Choroid plexus epithelial cell (primary cell): ENCODE measurements around the gene GOLGA2.

Source experiments
- DNase-seq: peaks from one replicate; pipeline ENCODE4 v3.0.0-alpha.2; 2010; ENCODE audit warnings: low read depth
- H3K4me3 ChIP-seq: 2 replicates; pipeline ENCODE4 v1.5.1; 2011; ENCODE audit warnings: low read depth, mild to moderate bottlenecking, control low read depth, low read length, moderate library complexity
- TF ChIP-seq, protein P1 (sequence below): conservative IDR thresholded peaks from 2 replicates; pipeline ENCODE4 v1.5.1; 2011; ENCODE audit warnings: low read depth, mild to moderate bottlenecking, control low read depth, inconsistent platforms, low read length, moderate library complexity

Gene GOLGA2

DNA sequence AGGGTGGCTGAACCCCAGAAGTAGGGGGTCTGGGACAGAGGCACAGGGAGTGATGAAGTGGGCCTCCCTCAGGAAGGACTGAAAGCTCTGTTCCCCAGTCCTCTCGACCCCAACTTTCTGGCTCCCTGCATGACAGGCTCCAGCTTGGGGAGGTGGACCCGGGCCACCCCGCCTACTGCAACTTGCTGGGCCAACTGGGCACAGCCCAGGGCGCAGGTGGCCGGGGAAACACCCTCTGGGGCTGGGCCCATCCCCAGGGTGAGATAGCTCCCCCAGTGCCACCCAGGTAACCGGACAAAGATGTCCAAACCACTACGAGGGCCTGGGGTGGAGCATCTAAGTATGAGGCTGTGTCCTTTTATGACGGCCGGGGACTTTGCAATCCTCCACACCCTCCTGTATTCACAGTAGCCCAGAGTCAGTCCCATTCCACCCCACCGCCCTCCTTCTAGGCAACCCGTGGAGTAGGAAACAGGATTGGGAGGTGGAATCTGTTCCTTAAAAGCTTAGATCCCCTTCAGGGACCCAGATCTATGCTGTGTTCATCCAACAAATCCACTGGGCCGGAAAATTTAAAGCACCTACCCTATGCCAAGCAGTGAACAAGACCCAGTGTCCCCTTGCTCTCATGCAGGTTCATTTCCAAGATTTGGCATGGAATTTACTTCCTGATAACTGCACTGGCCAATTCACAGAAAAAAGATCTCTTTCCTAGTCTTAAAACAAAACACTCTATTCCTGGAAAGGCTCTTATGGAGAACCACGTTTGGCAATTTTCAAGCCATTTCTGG is 52.7 kb downstream of the GOLGA2 start:
- no peak for DNase-seq
- TF ChIP-seq, protein P1, sequence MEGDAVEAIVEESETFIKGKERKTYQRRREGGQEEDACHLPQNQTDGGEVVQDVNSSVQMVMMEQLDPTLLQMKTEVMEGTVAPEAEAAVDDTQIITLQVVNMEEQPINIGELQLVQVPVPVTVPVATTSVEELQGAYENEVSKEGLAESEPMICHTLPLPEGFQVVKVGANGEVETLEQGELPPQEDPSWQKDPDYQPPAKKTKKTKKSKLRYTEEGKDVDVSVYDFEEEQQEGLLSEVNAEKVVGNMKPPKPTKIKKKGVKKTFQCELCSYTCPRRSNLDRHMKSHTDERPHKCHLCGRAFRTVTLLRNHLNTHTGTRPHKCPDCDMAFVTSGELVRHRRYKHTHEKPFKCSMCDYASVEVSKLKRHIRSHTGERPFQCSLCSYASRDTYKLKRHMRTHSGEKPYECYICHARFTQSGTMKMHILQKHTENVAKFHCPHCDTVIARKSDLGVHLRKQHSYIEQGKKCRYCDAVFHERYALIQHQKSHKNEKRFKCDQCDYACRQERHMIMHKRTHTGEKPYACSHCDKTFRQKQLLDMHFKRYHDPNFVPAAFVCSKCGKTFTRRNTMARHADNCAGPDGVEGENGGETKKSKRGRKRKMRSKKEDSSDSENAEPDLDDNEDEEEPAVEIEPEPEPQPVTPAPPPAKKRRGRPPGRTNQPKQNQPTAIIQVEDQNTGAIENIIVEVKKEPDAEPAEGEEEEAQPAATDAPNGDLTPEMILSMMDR, result no peak
- H3K4me3 ChIP-seq, result no peak overlapping the region

DNA sequence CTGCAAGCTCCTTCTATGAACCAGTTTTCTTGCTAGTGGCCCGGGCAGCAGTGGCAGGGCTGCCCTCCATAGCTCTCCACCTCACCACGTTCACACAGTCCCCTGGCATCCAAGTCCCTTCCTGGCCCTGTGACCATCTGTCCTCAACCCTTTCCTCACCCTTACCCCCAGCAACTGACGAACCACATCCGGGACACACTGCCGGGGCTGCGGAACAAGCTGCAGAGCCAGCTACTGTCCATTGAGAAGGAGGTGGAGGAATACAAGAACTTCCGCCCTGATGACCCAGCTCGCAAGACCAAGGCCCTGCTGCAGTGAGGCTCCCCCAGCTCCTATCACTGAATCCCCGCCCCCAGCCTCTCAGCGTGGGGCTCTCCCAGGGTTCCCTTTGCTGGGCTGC is 53.8 kb downstream of the GOLGA2 start:
- no peak overlapping the region for H3K4me3 ChIP-seq
- DNase-seq, result no peak
- TF ChIP-seq, protein P1, result no peak

DNA sequence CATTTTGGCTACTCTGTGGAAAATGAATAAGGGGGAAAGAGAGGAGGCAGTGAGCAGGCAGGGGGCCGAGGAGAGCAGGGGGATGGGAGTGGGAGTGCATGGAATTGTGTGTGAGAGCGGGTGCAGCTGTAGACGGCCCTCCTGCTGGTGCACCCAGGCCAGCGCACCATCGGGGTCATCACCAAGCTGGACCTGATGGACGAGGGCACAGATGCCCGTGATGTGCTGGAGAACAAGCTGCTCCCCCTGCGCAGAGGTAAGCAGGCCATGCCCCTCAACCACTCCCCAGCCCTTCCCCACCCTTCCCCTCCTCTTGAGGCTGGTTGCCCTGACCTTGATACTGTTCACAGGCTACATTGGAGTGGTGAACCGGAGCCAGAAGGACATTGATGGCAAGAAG is 56.0 kb downstream of the GOLGA2 start:
- H3K4me3 ChIP-seq, result no peak overlapping the region
- DNase-seq, result no peak
- TF ChIP-seq, protein P1, result no peak

DNA sequence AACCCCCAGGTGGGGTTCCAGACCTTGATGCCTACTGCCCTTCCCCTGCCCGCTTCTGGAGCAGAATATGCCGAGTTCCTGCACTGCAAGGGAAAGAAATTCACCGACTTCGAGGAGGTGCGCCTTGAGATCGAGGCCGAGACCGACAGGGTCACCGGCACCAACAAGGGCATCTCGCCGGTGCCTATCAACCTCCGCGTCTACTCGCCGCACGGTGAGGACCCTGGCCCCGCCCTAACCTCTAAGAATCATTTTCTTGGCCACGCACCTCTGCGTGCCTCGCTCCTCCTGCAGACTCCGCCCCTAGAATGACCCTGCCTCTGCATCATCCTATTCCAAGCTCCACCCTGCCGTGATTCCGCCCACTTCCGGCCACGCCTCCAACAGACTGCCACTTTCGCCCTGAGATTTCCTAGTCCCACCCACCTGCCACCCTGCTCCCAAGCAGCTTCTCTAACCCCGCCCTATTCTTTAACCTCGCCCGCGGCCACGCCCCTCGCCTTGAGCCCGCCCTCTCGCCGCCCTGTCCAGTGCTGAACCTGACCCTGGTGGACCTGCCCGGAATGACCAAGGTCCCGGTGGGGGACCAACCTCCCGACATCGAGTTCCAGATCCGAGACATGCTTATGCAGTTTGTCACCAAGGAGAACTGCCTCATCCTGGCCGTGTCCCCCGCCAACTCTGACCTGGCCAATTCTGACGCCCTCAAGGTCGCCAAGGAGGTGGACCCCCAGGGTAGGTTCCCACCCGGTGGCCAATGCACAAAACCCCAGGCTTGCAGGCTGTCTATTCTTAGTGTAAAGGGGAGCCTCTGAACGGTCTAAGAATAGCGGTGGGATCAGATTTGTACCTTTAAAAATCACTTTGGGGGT is 57.1 kb downstream of the GOLGA2 start:
- peak overlapping the region; percentile 41 for H3K4me3 ChIP-seq
- peak; percentile 83 for DNase-seq
- TF ChIP-seq, protein P1, result no peak

DNA sequence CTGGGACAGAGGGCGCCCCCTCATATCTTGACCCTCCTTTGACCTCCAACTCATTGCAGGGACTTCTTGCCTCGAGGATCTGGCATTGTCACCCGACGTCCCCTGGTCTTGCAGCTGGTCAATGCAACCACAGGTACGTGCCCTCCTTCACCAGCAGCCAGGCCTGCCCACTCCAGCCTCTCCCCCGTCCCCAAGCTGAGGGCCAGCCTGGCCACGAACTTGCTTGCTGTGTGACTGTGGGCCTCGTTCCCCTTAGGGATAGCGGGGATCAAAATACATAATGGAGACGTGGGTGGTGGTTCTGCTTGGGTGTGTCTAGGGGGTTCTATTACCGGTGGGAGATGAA is 57.7 kb downstream of the GOLGA2 start:
- peak overlapping the region; percentile 41 for H3K4me3 ChIP-seq
- TF ChIP-seq, protein P1, result no peak
- DNase-seq, result no peak

DNA sequence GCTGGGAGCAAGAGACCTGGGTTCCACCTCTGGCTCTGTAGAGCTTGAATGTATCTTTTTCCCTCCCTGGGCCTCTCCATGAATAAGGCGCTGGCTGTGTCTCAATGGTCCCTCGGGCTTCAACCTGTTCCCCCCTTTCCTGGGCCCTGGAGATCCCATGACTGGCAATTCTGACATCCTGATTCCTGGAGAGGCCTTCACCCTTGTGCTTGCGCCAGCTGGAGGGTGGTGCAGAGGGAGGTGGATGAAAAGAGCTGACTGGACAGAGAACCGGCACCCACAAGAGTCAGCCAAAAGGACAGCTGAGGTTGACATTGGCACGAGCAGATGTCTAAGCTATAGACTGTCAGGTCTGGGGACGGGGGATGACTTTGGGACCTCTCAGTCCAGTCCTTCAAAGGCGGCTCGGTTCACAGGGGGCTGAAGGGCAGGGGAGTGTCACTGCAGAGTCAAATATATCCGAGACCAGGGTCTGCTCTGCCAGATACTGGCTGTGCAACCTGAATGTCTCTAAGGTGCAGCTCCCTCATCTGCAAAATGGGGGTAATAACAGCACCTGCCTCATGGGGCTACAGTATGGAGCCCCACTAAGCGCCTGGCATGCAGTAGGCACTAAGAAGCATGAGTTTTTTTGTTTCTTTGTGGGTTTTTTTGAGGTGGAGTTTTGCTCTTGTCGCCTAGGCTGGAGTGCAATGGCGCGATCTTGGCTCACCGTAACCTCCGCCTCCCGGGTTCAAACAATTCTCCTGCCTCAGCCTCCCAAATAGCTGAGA is 58.8 kb downstream of the GOLGA2 start:
- no peak overlapping the region for H3K4me3 ChIP-seq
- TF ChIP-seq, protein P1, result no peak
- DNase-seq, result no peak
